ENCODE results near the gene CNOT3. TPM values are rescaled to one million over a fixed set of nuclear protein-coding genes. Genes with fewer than 3 reads are reported as not detected.

CNOT3 gene
- total RNA-seq, 4 donors from 2014 or later, result 22.4 to 30.3 (median 29.8) TPM

DNA sequence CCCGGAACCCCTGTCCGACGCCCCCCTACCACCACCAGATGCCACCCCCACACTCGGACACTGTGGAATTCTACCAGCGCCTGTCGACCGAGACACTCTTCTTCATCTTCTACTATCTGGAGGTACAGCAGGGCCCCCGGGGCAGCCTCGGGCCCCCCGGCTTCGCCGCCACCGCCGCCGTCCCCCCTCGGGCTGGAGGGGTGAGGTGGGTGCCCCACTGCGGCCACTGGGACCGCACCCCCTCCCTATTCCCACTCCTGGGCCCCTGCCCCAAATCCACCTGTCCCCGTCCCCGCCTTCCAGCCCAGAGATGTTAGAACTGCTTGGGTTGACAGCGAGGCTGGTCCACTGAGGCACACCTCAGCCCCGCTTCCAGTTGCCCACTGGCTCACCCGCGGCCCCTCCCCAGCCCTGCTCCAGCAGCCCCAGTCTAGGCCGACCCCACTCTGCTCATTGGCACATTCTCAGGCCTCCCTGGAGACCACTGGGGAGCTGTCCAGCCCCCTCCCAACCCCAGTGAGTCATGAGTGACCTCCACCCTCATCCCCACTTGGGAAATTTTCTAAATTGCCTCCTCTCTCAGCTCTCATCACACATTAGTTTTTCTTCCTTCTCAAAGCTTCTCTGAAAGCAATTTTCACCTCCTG lies 15.4 kb downstream of the CNOT3 start:
- no peak for DNase-seq
- Histone ChIP-seq H3K27ac (no peak overlapping the region), H3K4me3 (replicated peaks in 1 of 3) (no peak overlapping the region), H3K36me3 (peaks cover 84 to 91% of the 10 kb centered on the region in 2 donors), H3K27me3 (no peaks in the 10 kb centered on the region), H3K9me3 (no peaks in the 10 kb centered on the region), H3K4me1 (no peaks in the 10 kb centered on the region)
- intact Hi-C loops (cut with DNase I), result no loop called here
- TF ChIP-seq, protein P1, sequence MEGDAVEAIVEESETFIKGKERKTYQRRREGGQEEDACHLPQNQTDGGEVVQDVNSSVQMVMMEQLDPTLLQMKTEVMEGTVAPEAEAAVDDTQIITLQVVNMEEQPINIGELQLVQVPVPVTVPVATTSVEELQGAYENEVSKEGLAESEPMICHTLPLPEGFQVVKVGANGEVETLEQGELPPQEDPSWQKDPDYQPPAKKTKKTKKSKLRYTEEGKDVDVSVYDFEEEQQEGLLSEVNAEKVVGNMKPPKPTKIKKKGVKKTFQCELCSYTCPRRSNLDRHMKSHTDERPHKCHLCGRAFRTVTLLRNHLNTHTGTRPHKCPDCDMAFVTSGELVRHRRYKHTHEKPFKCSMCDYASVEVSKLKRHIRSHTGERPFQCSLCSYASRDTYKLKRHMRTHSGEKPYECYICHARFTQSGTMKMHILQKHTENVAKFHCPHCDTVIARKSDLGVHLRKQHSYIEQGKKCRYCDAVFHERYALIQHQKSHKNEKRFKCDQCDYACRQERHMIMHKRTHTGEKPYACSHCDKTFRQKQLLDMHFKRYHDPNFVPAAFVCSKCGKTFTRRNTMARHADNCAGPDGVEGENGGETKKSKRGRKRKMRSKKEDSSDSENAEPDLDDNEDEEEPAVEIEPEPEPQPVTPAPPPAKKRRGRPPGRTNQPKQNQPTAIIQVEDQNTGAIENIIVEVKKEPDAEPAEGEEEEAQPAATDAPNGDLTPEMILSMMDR (IDR thresholded peaks at IDR 0.05), result no peak
- no peak for TF ChIP-seq POLR2A (IDR thresholded peaks at IDR 0.05)
- 84 to 92% methylated on average over 24 to 25 of the region's 25 CpGs for WGBS, 2 donors

DNA sequence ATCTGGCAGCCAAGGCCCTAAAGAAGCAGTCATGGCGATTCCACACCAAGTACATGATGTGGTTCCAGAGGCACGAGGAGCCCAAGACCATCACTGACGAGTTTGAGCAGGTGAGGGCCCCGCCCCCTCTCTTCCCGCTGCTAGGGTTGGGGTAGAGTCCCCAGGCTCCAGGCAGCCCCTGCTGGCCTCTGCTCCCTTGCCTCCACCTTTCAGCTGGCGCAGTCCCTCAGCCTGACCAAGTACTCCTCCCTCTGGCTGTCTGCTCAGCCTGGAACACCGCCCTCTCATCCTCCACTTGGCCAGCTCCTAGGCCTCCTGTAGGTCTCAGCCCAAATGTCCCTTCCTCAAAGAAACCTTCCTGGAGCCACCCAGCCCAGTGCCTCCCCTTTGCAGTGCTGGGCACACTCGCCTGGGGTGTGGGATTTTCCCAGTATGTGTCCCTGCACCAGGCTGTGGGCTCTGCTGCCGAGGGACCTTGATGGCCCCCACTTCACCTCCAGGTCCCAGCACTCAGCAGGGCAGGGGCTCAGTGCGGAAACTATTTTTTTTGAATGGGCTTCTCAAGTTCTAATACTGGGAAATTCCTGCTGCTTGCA lies 16.3 kb downstream of the CNOT3 start:
- intact Hi-C loops (cut with DNase I), result no loop called here
- no peak overlapping the region for H3K4me3 ChIP-seq (replicated peaks in 1 of 3)
- no peak for DNase-seq
- H3K27me3 ChIP-seq, result no peaks in the 10 kb centered on the region
- H3K9me3 ChIP-seq, result no peaks in the 10 kb centered on the region
- H3K36me3 ChIP-seq, result peaks cover 79 to 83% of the 10 kb centered on the region in 2 donors
- H3K27ac ChIP-seq, result no peak overlapping the region
- 83 to 95% methylated on average over 9 to 10 of the region's 10 CpGs for WGBS, 2 donors
- TF ChIP-seq, protein P1 (IDR thresholded peaks at IDR 0.05), result no peak
- no peak for TF ChIP-seq POLR2A (IDR thresholded peaks at IDR 0.05)
- peaks cover 7 to 8% of the 10 kb centered on the region in 2 donors for H3K4me1 ChIP-seq

DNA sequence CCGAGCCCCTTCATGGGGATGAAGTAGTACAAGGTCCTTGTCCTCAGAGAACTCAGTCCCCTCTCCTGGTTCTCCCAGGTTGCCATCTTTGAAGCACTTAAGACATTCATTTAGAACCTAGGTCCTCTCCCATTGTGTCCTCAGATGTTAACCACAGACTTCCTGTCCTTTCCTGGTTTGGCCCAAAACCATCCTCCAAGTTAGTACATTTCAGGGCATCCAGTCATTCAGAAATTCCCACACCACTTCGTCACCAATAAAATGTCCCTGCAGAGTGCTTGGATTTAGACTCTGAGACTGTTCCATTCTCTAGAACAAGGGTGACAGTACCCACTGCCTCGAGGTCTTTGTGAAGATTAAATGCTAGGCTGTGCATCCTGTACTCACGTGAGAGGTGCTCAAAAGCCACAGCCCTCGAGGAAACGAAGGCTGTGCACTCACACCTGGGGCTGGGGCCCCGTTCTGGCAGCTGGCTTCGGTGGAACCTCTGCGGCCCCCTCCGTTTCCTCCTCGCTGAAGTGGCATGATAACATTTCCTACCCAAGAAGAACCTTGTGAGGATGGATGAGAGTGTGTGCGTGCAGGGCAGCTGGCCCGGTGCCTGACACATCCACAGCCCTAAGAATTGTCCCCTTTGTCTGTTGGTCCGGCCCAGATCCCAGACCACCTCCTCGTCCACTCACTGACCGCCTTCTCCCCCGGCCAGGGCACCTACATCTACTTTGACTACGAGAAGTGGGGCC lies 17.2 kb downstream of the CNOT3 start:
- Histone ChIP-seq H3K4me1 (peaks cover 10% of the 10 kb centered on the region in 2 donors), H3K36me3 (peaks cover 69 to 74% of the 10 kb centered on the region in 2 donors), H3K27me3 (no peaks in the 10 kb centered on the region), H3K9me3 (no peaks in the 10 kb centered on the region), H3K27ac (no peak overlapping the region), H3K4me3 (replicated peaks in 1 of 3) (no peak overlapping the region)
- DNase-seq, result no peak
- 74 to 78% methylated on average over 18 of the region's 18 CpGs for WGBS, 2 donors
- intact Hi-C loops (cut with DNase I), result no loop called here
- TF ChIP-seq POLR2A (IDR thresholded peaks at IDR 0.05), result no peak
- TF ChIP-seq, protein P1 (IDR thresholded peaks at IDR 0.05), result no peak

DNA sequence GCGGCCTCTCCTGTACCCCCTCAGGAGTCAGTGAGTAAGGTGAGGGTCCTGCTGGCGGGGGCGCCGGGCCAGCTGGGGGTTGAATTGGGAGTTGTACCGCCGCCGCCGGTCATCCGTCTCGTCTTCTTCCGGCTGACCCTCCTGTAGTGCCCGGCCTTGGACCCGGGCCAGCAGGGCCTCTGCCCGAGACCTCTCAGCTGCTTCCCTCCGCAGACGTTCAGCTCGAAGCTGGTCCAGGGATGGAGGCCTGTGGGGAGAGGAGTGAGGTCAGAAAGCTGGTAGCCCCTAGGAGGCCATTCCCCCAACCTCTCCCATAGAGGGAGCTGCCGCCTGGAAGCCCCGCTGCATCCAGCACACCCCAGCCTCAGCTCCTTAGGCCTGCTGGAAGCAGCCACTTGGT lies 18.1 kb downstream of the CNOT3 start:
- Histone ChIP-seq H3K27ac (no peak overlapping the region), H3K9me3 (no peaks in the 10 kb centered on the region), H3K27me3 (no peaks in the 10 kb centered on the region), H3K36me3 (peaks cover 62 to 64% of the 10 kb centered on the region in 2 donors), H3K4me3 (replicated peaks in 1 of 3) (no peak overlapping the region), H3K4me1 (peaks cover 16% of the 10 kb centered on the region in 2 donors)
- DNase-seq, result no peak
- 62 to 76% methylated on average over 8 to 18 of the region's 19 CpGs for WGBS, 2 donors
- intact Hi-C loops (cut with DNase I), result no loop called here
- TF ChIP-seq, protein P1 (IDR thresholded peaks at IDR 0.05), result no peak
- peak in 1 of 2 donors; percentile 14 for TF ChIP-seq POLR2A (IDR thresholded peaks at IDR 0.05)

GRCh38 chr19:54156490-54156889 lies 18.9 kb downstream of the CNOT3 start:
- intact Hi-C loops (cut with DNase I), result no loop called here

More at GRCh38 chr19:54156490-54156889, 18.9 kb downstream of the CNOT3 start:
- no peak for DNase-seq
- WGBS, 2 donors, result 77 to 82% methylated on average over 10 to 11 of the region's 11 CpGs
- Histone ChIP-seq H3K27me3 (no peaks in the 10 kb centered on the region), H3K4me1 (peaks cover 24% of the 10 kb centered on the region in 2 donors), H3K36me3 (peaks cover 61 to 62% of the 10 kb centered on the region in 2 donors), H3K4me3 (replicated peaks in 1 of 3) (no peak overlapping the region), H3K27ac (no peak overlapping the region), H3K9me3 (no peaks in the 10 kb centered on the region)
- TF ChIP-seq, protein P1 (IDR thresholded peaks at IDR 0.05), result no peak
- no peak for TF ChIP-seq POLR2A (IDR thresholded peaks at IDR 0.05)
